Right renal pelvis (tissue), 4 donors: Measurements from ENCODE around the gene TLE1. TPM values are rescaled to one million over a fixed set of nuclear protein-coding genes. Genes with fewer than 3 reads are reported as not detected.

Source experiments
- polyA plus RNA-seq, 4 donors: library from polyadenylated mRNA; unstranded; fragments of 120-200 nt; gene quantifications; one replicate each; pipeline ENCODE4 v1.2.1, GENCODE V29; 2013; ENCODE audit not compliant: insufficient read length in 4 of 4

Gene TLE1
- polyA plus RNA-seq, 4 donors = 65.1 to 75.4 (median 71.6) TPM

Other genes starting within 250 kb of the TLE1 start
- not detected for gene SPATA31D4, start 238.9 kb upstream of the TLE1 start, polyA plus RNA-seq